Measurements from ENCODE around the gene PPP3R2.
"Not testable (repeated sequence)": the region's sequence is repeated elsewhere in the genome, so short reads cannot be mapped to it uniquely, and the experiment has no call there.

PPP3R2 gene, protein sequence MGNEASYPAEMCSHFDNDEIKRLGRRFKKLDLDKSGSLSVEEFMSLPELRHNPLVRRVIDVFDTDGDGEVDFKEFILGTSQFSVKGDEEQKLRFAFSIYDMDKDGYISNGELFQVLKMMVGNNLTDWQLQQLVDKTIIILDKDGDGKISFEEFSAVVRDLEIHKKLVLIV

DNA sequence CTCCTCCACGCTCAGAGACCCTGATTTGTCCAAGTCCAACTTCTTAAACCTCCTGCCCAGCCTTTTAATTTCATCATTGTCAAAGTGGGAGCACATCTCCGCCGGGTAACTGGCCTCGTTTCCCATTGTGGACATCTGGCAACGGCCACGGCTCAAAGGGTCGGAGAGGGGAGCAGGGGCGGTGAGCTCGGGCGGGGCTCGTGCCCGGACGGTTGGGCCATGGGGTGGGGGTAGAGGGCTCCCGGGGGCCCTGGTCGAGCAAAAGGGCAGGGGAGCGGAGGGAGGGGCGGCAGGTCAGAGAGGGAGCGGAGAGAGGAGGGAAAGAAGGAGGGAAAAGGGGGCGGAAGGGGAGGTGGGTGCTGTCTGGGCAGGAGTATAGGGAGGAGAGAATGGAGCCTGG, at the start of gene PPP3R2:
Gene PPP3R2, minus strand, starts transcription at position 174 of the 400 bp plus-strand sequence. Its CDS starts 48 bp downstream, at position 126.
- DNase-seq = no peak

DNA sequence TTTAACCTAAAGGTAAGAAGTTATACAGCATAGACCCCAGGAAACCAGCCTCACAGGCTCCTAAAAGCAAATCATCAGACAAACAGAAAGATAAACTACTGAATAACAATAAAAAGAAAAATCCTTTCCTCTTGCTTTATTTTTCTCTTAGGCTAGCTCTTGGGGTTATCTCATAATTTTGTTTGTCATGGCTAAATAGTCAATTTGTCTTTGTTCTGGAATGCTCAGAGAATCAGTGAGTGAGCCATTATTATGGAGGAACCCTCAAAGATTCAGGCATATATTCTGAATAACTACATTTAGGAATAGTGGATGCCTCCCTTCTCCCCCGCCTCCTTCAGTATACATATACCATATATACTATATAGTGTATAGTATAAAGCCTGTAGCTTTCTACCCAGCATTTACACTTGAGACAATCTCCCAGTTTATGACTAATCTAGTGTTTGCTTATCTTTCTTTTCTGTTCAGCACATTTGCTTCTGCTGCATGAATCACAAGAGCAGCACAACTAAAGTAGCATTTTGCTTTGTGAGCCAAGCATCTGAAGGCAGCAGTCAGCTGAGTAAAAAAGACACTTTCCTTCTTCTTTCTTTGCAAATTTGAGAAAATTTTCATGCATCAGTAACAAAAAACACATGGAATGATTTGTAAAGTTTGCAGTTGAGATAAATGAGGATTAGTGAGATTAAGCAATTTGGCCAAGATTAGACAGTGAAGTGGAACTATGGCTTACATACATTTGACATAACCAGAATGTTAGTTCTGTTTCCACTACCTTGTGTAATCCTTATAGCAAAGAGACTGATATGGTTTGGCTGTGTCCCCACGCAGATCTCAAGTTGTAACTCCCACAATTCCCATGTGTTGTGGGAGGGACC, 45.3 kb upstream of the PPP3R2 start:
- DNase-seq = no peak

- DNase-seq = no peak
Measured at GRCh38 chr9:101639311-101639710, 44.5 kb upstream of the PPP3R2 start.

DNA sequence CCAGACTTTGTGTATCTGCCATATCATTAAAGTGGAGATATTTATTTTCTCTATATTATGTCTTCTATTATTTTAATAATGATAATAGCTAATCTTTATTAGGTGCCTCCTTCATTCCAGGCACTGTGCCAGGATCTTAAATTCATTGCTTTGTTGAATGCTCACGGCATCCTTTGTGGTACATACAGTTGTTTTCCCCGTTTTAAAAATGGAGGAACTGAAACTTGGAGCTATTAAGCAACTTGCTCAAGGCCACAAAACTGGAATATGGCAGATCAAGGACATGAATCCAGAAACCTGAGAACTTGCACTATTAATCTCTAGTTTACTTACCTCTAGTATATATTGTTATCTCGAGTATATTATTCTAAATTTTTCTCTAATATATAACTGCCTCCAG, 41.5 kb upstream of the PPP3R2 start:
- no peak for DNase-seq

GRCh38 chr9:101635473-101635872, 40.7 kb upstream of the PPP3R2 start:
- no peak for DNase-seq

DNA sequence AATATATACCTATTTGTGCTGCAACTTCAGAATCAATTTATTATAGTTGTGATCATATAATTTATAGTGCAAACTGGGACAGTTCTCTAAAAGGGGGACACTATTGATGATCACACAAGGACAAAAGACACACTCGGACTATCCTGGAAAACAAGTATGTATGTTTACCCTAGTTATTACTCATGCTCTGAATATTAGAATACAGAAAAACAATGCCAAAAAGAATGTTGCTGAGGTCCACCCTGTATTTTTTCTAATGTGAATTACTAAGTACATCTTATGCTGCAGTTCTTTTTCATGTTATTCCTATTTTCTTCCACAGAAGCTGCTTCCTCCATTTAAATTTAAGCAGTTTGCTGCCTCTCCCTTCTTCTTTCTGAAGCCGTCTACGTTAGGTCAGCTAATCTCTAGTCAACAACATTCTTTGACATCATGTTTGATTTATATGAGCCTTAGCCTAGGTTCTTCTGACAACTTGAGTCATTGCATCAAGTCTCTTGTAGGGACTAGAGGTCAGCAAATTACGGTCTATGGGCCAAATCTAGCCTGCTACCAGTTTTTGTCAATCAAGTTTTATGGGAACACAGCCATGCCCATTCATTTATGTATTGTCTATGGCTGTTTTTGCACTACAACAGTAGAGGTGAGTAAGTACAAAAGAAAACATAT, 40.1 kb upstream of the PPP3R2 start:
- DNase-seq = no peak

DNA sequence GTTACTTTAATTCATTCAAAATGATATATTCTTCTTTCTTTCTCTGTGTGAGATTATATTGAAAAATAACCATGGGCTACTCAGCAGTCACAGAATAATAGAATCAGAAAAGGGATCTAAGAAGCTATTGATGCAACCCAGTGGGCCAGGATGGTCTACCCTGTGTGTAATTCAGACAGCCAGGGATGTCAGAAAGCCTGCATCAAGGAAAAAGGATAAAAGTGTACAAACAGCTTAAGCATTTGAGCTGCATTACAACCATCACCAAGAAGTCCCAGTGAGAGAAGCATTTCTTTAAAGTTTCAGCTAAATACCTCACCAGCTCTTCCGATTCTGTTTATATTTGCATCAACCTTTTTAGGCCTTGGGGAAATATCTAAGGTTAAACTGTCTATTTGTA, 37.8 kb upstream of the PPP3R2 start:
- no peak for DNase-seq

DNA sequence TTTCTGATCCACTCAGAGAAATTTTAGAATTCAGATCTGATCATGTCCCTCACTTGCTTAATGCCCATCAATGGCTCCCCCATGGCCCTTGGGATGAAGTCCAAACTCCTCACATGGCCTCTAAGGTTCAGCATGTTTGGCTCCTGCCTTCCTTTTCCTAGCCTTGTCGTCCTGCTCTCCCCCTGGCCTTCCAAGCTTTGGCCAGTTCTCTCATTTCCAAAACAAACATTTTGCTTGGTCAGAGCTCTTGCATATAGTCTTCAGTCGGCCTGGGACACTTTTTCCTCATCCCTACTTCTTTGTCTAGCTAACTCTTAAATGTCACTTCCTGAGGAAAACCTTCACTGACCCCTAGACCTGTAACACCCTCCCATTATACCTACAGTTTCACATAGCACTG, 37.1 kb upstream of the PPP3R2 start:
- no peak for DNase-seq

GRCh38 chr9:101629636-101630035, 34.9 kb upstream of the PPP3R2 start:
- DNase-seq = no peak

GRCh38 chr9:101628173-101628572, 33.4 kb upstream of the PPP3R2 start:
- DNase-seq = no peak

GRCh38 chr9:101626295-101626694, 31.5 kb upstream of the PPP3R2 start:
- no peak for DNase-seq

DNA sequence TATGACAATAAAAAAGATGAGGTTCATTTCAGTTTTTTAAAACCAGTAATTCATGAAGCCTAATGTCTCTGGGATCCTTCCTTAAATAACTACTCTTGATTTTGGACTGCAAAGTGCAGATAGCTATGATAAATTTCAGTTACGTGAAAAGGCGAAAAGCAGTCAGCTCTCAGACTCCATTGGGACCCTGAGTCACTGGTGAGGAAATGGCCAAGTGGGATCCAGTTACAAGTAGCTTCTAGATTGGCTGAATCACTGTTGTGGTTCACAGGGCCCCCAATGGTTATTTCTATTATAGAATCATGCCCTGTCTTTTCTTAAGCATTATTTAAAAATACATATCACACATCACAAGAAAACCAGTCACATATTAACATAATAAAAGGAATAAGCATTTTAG, 31.1 kb upstream of the PPP3R2 start:
- DNase-seq = no peak

- no peak for DNase-seq
Measured at GRCh38 chr9:101620452-101620851, 25.7 kb upstream of the PPP3R2 start.

- no peak for DNase-seq
Measured at GRCh38 chr9:101618698-101619097, 23.9 kb upstream of the PPP3R2 start.

DNA sequence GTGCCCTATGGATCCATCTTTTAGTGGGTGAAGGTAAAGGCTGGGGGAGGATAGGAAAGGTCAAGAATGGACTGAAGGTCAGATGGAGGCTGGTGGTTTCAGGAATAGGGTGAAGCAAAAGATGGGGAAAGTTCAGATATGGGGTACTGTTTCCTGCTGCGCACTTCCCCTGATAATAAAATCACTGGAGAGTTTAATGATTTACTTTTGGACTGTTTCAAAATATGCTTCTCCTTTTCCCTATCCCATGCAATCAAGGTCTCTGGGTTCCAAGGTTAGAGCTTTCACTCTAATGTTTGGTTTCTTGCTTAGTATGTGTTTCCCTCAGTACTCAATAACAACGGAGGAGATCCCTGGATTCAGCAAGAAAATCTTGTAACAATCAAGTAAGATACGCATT, 10.8 kb upstream of the PPP3R2 start:
- DNase-seq = no peak

GRCh38 chr9:101604296-101604695, 9.5 kb upstream of the PPP3R2 start:
- DNase-seq = no peak

GRCh38 chr9:101601904-101602765, 7.4 kb upstream of the PPP3R2 start:
- DNase-seq = no peak

DNA sequence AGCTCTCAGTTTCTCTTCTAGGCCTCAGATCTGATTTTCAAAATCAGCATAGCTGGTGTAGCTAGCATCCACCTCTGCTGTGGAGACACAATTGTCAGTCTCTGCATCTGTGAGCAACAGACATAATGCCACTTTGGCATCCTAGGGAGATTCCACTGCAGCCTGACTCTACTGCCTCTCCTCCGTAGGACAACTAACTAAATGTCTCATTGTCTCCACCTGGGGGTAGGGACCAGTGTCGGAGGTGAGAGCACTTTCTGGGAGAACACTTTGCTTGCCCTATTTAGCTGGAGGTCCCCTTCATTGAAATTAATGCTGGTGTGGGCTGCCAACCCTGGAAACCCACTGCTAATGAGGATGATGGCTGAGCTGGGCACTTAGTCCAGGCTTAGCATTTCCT, 1.4 kb downstream of the PPP3R2 start:
- DNase-seq = no peak

- no peak for DNase-seq
Measured at GRCh38 chr9:101592788-101593187, 2.0 kb downstream of the PPP3R2 start.

GRCh38 chr9:101591787-101592446, 2.9 kb downstream of the PPP3R2 start:
- no peak for DNase-seq

DNA sequence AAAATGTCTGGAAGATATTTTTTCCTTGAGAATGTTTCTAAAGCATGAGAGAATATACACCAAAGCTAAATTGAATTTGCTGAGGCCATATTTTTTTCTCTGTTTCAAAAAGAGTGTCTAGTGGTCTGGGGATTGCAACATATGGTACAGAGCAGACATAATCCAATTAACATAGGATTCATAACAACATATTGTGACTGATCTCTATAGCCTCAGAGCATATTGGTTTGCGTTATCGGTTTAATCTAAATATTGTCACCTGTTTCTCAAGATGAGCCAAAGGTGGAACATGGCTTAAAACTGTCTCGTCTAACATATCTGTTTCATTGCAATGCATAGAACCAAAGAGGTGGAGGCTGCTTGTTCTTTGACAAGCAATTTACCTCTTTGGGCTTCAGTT, 3.9 kb downstream of the PPP3R2 start:
- no peak for DNase-seq

DNA sequence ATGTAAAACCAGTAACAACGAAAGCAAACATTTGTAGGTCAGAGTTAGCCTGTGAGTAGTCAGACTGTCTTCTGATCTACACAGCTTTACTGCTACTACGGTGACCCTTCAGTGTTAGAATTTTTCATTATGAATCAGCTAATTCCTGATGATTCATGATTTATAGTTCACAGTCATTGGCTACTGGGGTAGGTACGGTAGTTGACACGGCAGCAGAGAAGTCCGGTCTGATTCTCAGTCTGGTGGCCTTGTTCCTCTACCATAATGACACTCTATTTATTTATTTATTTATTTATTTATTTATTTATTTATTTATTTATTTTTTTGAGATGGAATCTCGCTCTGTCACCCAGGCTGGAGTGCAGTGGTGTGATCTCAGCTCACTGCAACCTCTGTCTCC, 4.7 kb downstream of the PPP3R2 start:
- DNase-seq = not testable (repeated sequence)
